Erythroblast (primary cell): ENCODE measurements around the gene CYP2W1.

Experiments
- GATA1 ChIP-seq: IDR thresholded peaks from 2 replicates; pipeline ENCODE4 v1.6.1; 2011; ENCODE audit warnings: low read depth, mild to moderate bottlenecking, control low read depth, low read length, moderate library complexity
- POLR2A ChIP-seq: IDR thresholded peaks from 2 replicates; pipeline ENCODE4 v1.6.1; 2011; ENCODE audit warnings: mild to moderate bottlenecking, low read length

DNA sequence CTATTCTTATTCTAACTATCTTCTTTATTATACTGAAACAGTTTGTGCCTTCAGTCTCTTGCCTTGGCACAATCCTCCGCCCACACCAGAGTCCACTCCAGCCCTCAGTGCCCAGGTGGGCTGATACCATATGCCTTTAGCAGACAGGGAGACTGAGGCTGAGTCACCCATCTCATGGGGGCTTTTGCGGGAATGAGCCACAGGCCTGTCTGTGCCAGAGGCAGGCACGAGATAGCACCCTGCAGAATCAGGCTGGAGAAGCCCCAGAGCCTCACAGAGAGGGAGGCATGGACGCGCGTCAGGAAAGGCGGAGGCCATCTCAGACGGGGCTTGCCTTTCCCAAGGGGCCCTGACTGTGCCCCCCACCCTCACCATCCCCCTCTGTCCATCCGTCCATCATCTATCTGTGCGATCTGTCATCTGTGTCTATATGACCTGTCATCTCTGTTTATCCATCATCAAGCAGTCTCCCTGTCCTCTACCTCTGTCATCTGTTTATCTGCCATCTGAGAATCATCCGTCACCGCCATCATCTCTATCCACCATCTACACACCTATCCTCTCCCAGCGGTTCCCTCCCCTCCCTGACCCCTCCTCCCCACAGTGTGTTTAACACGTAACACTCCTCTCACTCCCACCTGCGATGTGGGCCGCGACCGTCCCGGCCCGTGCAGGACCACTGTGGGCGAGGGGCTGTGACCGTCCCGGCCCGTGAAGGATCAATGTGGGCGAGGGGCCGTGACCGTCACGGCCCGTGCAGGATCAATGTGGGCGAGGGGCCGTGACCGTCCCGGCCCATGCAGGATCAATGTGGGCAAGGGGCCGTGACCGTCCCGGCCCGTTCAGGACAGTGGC lies 21.2 kb upstream of the CYP2W1 start:
- TF ChIP-seq POLR2A, result no peak
- TF ChIP-seq GATA1, result no peak
